A549 (cell line): ENCODE measurements around the gene PRDX5. TPM values are rescaled to one million over a fixed set of nuclear protein-coding genes. Genes with fewer than 3 reads are reported as not detected.
A peak's percentile ranks its signal among the peaks of the same experiment; 100 is the strongest.

ENCODE experiments used
- ATAC-seq, 2 experiments: fragments of 200-7000 bp in 1 of 2; fragments of >200 bp in 1 of 2; cut with Nextera tagmentation in 1 of 2; cut with Tn5 transposase in 1 of 2; 3 replicates each; pipeline versions ENCODE4 v1.8.0 to v1.9.1; 2018 to 2020; ENCODE audit warnings: mild to moderate bottlenecking in 1 of 2, moderate library complexity in 1 of 2
- CTCF ChIA-PET: fragments of 300-600 bp; sonication (Branson Sonifier 250); formaldehyde crosslinking; extraction: SDS; loops from one replicate; lab custom pipeline; 2021; ENCODE audit warnings: antibody characterized with exemption, inconsistent platforms; lab: Yijun Ruan, JAX
- POLR2A ChIA-PET: fragments of 350-600 bp; formaldehyde crosslinking; extraction: SDS; loops from one replicate; lab custom pipeline; 2021; ENCODE audit warnings: antibody characterized with exemption, inconsistent platforms; lab: Yijun Ruan, JAX
- DNase-seq, 2 experiments: peaks; one replicate each; pipeline versions ENCODE4 v3.0.0 to v3.0.0-alpha.2; 2011 to 2016; ENCODE audit warnings: low read depth in 1 of 2, low spot score in 1 of 2
- FAIRE-seq: peaks from 2 replicates; lab custom pipeline; 2011; peaks lifted over from hg19 to GRCh38; lab: Jason Lieb, UNC
- H3K27ac ChIP-seq, 2 experiments: fragments of >200 bp; sonication (Bioruptor Twin); formaldehyde crosslinking; 3 replicates each; pipeline ENCODE4 v1.5.1; 2016 to 2017
- H3K4me1 ChIP-seq: fragments of >200 bp; sonication (Bioruptor Twin); formaldehyde crosslinking; 3 replicates; pipeline ENCODE4 v1.6.1; 2016
- H3K4me2 ChIP-seq: fragments of >200 bp; sonication (Bioruptor Twin); formaldehyde crosslinking; 3 replicates; pipeline ENCODE4 v1.6.1; 2016
- H3K4me3 ChIP-seq: fragments of >200 bp; sonication (Bioruptor Twin); formaldehyde crosslinking; 3 replicates; pipeline ENCODE4 v1.5.1; 2016
- H3K9me3 ChIP-seq: fragments of >200 bp; sonication (Bioruptor Twin); formaldehyde crosslinking; 3 replicates; pipeline ENCODE4 v1.6.1; 2016
- BCL3 ChIP-seq: fragments of >200 bp; sonication (Bioruptor Twin); formaldehyde crosslinking; IDR thresholded peaks from 3 replicates; pipeline ENCODE4 v1.6.1; 2016
- BHLHE40 ChIP-seq: IDR thresholded peaks from 2 replicates; pipeline ENCODE4 v1.6.1; 2012; ENCODE audit warnings: low read depth, low read length, inconsistent platforms
- CHD4 ChIP-seq: fragments of 200-600 bp; sonication (generic); IDR thresholded peaks from 2 replicates; pipeline ENCODE4 v1.6.1; 2016; ENCODE audit warnings: antibody characterized with exemption, mild to moderate bottlenecking, borderline replicate concordance
- CTCF ChIP-seq: fragments of >200 bp; sonication (Bioruptor Twin); formaldehyde crosslinking; IDR thresholded peaks from 3 replicates; pipeline ENCODE4 v1.5.1; 2016
- E2F6 ChIP-seq: IDR thresholded peaks from 2 replicates; pipeline ENCODE4 v1.6.1; 2012; ENCODE audit warnings: low read depth, borderline replicate concordance
- EHF ChIP-seq: fragments of 250-450 bp; sonication (Bioruptor Pico); IDR thresholded peaks from 2 replicates; pipeline ENCODE4 v1.5.0; 2020; ENCODE audit warnings: mild to moderate bottlenecking
- ELK1 ChIP-seq: fragments of 150-350 bp; IDR thresholded peaks from 2 replicates; pipeline ENCODE4 v1.6.1; 2014; ENCODE audit warnings: low read depth, mild to moderate bottlenecking, low read length
- FOSL2 ChIP-seq, 2 experiments: fragments of 450-650 bp in 1 of 2; fragments of >200 bp in 1 of 2; sonication (Bioruptor Twin) in 1 of 2; formaldehyde crosslinking; IDR thresholded peaks; 2 replicates each; pipeline versions ENCODE4 v1.5.0 to v1.6.1; 2016 to 2020; ENCODE audit warnings: mild to moderate bottlenecking in 1 of 2, moderate library complexity in 1 of 2
- GATA3 ChIP-seq: IDR thresholded peaks from 2 replicates; pipeline ENCODE4 v1.6.1; 2012; ENCODE audit warnings: borderline replicate concordance
- HEYL ChIP-seq: fragments of 250-450 bp; sonication (Bioruptor Pico); IDR thresholded peaks from 2 replicates; pipeline ENCODE4 v1.8.0; 2021; ENCODE audit warnings: mild to moderate bottlenecking, moderate library complexity
- HOXA7 ChIP-seq: fragments of 250-450 bp; sonication (Bioruptor Pico); IDR thresholded peaks from 2 replicates; pipeline ENCODE4 v1.5.0; 2020; ENCODE audit warnings: mild to moderate bottlenecking, moderate library complexity
- HOXB13 ChIP-seq: fragments of 250-450 bp; sonication (Bioruptor Pico); IDR thresholded peaks from 2 replicates; pipeline ENCODE4 v1.5.0; 2020; ENCODE audit warnings: low read depth, mild to moderate bottlenecking, moderate library complexity
- JUN ChIP-seq, 2 experiments: fragments of >200 bp; sonication (Bioruptor Twin); formaldehyde crosslinking; IDR thresholded peaks; 2 replicates in 1 of 2; 3 replicates in 1 of 2; pipeline ENCODE4 v1.6.1; 2016 to 2017
- JUNB ChIP-seq: fragments of >200 bp; sonication (Bioruptor Twin); formaldehyde crosslinking; IDR thresholded peaks from 2 replicates; pipeline ENCODE4 v1.6.1; 2016
- MAX ChIP-seq: IDR thresholded peaks from 2 replicates; pipeline ENCODE4 v1.6.1; 2012
- MAZ ChIP-seq: fragments of 150-350 bp; IDR thresholded peaks from 2 replicates; pipeline ENCODE4 v1.6.1; 2014; ENCODE audit warnings: antibody characterized with exemption, low read depth, low read length, borderline replicate concordance
- MYC ChIP-seq: IDR thresholded peaks from 2 replicates; pipeline ENCODE4 v1.6.1; 2012; ENCODE audit warnings: mild to moderate bottlenecking, inconsistent platforms, low read length, improper control_type of control experiment, borderline replicate concordance
- NR3C1 ChIP-seq: fragments of >200 bp; sonication (Bioruptor Twin); formaldehyde crosslinking; IDR thresholded peaks from 3 replicates; pipeline ENCODE4 v1.6.1; 2017
- PBX3 ChIP-seq: IDR thresholded peaks from 2 replicates; pipeline ENCODE4 v1.6.1; 2012
- POLR2A ChIP-seq: IDR thresholded peaks from 2 replicates; pipeline ENCODE4 v1.6.1; 2012; ENCODE audit warnings: mild to moderate bottlenecking, low read length
- POLR2AphosphoS2 ChIP-seq: conservative IDR thresholded peaks from 2 replicates; pipeline ENCODE4 v1.6.1; 2012; ENCODE audit warnings: low read length, improper control_type of control experiment, inconsistent platforms
- RAD21 ChIP-seq, 2 experiments: fragments of >200 bp in 1 of 2; sonication (Bioruptor Twin) in 1 of 2; formaldehyde crosslinking in 1 of 2; IDR thresholded peaks in 1 of 2; conservative IDR thresholded peaks in 1 of 2; 2 replicates in 1 of 2; 3 replicates in 1 of 2; pipeline ENCODE4 v1.6.1; 2012 to 2018; ENCODE audit warnings: inconsistent platforms in 1 of 2
- RARB ChIP-seq: fragments of 250-450 bp; sonication (Bioruptor Pico); IDR thresholded peaks from 2 replicates; pipeline ENCODE4 v1.8.0; 2021; ENCODE audit warnings: mild to moderate bottlenecking, moderate library complexity
- REST ChIP-seq: fragments of 200-600 bp; sonication (generic); IDR thresholded peaks from 2 replicates; pipeline ENCODE4 v1.6.1; 2016; ENCODE audit warnings: antibody characterized with exemption, mild to moderate bottlenecking, moderate library complexity
- SMC3 ChIP-seq: fragments of >200 bp; sonication (Bioruptor Twin); formaldehyde crosslinking; IDR thresholded peaks from 3 replicates; pipeline ENCODE4 v1.6.1; 2018; ENCODE audit warnings: inconsistent platforms
- TFCP2L1 ChIP-seq: fragments of 250-450 bp; sonication (Bioruptor Pico); IDR thresholded peaks from 2 replicates; pipeline ENCODE4 v1.5.0; 2021; ENCODE audit warnings: mild to moderate bottlenecking
- ZFP36 ChIP-seq: fragments of 450-650 bp; IDR thresholded peaks from 2 replicates; pipeline ENCODE4 v1.6.1; 2014; ENCODE audit warnings: borderline replicate concordance; ENCODE audit not compliant: partially characterized antibody
- ZNF302 ChIP-seq: fragments of 250-450 bp; sonication (Bioruptor Pico); IDR thresholded peaks from 2 replicates; pipeline ENCODE4 v1.9.0; 2021; ENCODE audit warnings: inconsistent platforms, mild to moderate bottlenecking, moderate library complexity
- ZSCAN20 ChIP-seq: fragments of 250-450 bp; sonication (Bioruptor Pico); IDR thresholded peaks from 2 replicates; pipeline ENCODE4 v1.8.0; 2022; ENCODE audit warnings: mild to moderate bottlenecking, moderate library complexity
- WGBS: methylation state at CpG from one replicate; pipeline ENCODE4 v1.1.6; 2017; ENCODE audit errors: missing lambda C conversion rate; 5-methylcytosine and 5-hydroxymethylcytosine counted together
- polyA plus RNA-seq, 4 experiments: library from polyadenylated mRNA; depleted of rRNA in 3 of 4; stranded (reverse); fragments of >200 nt; fragmentation: RNase III in 1 of 4; extraction: RNeasy Plus Mini Kit Qiagen cat#74134 plus additional on column Dnase treatment in 1 of 4; gene quantifications; 2 replicates in 3 of 4; 3 replicates in 1 of 4; pipeline ENCODE4 v1.2.3, GENCODE V29; 2011 to 2017

The PRDX5 gene
- polyA plus RNA-seq, 2 of the 4 experiments (the other 2 are of a cell fraction): 377 to 491 TPM

- FAIRE-seq: peak; percentile 13
- POLR2A ChIA-PET: interaction anchor here (0.7 to 4.6 kb wide), 12 partner anchors 9 to 55 kb away, joined by 3 to 50 read pairs (median 5); partner anchors contain the start of genes ESRRA, PRDX5 and TRMT112
- DNase-seq: peak; percentile 84 to 96
- Histone ChIP-seq H3K4me1 (peaks cover 50% of the 10 kb centered on the region), H3K4me2 (peak overlapping the region; percentile 85), H3K27ac (peak overlapping the region; percentile 91 to 98), H3K4me3 (peak overlapping the region; percentile 32), H3K9me3 (no peaks in the 10 kb centered on the region)
- CTCF ChIA-PET: interaction anchor here (0.6 to 33.9 kb wide), 43 partner anchors 7 to 389 kb away, joined by 3 to 996 read pairs (median 4); partner anchors contain the start of genes CATSPERZ, CCDC88B, ESRRA and PLCB3
- ATAC-seq: peak; percentile 52 to 71
- WGBS: 22% methylated on average over 7 of the region's 23 CpGs
- TF ChIP-seq BHLHE40: no peak
- no peak for TF ChIP-seq REST
- TF ChIP-seq ELK1: no peak
- TF ChIP-seq POLR2AphosphoS2: no peak
- peak; percentile 60 for TF ChIP-seq FOSL2 (IDR thresholded peaks at IDR 0.05)
- TF ChIP-seq FOSL2 (CRISPR knock-in tag; IDR thresholded peaks at IDR 0.05): peak; percentile 95
- TF ChIP-seq PBX3: no peak
- no peak for TF ChIP-seq ZNF302
- no peak for TF ChIP-seq HOXB13
- TF ChIP-seq ZSCAN20 (CRISPR knock-in tag): no peak
- TF ChIP-seq MAX: peak; percentile 65; the same call in 1 of the 2 replicates
- TF ChIP-seq E2F6: no peak
- TF ChIP-seq HEYL (CRISPR knock-in tag): no peak
- TF ChIP-seq EHF (CRISPR knock-in tag): no peak
- peak; percentile 91 for TF ChIP-seq RAD21 (conservative IDR thresholded peaks at IDR 0.05 in 1 of 2, IDR thresholded peaks at IDR 0.05 in 1 of 2)
- no peak for TF ChIP-seq ZFP36
- 0 out of 2 replicates have a peak, but pooled peaks have one; percentile 20 for TF ChIP-seq GATA3
- TF ChIP-seq NR3C1: no peak
- no peak; the same call in 1 of the 2 replicates for TF ChIP-seq CHD4
- TF ChIP-seq POLR2A: no peak
- no peak for TF ChIP-seq RARB (CRISPR knock-in tag)
- TF ChIP-seq JUNB: no peak
- TF ChIP-seq MAZ: 0 out of 2 replicates have a peak, but pooled peaks have one; percentile 7
- no peak for TF ChIP-seq MYC
- no peak for TF ChIP-seq BCL3
- no peak for TF ChIP-seq HOXA7 (CRISPR knock-in tag)
- TF ChIP-seq JUN (IDR thresholded peaks at IDR 0.05): peak in 1 of 2 experiments; percentile 61; a peak in 1 of 5 replicates
- no peak for TF ChIP-seq TFCP2L1 (CRISPR knock-in tag)
- peak; percentile 89 for TF ChIP-seq CTCF
- peak; percentile 91 for TF ChIP-seq SMC3
Observed at GRCh38 chr11:64355078-64355940, 37.4 kb downstream of the PRDX5 start.
